GM18870 (cell line): Measurements from ENCODE around the gene BCL11B.
"Not testable (repeated sequence)": the region's sequence is repeated elsewhere in the genome, so short reads cannot be mapped to it uniquely, and the experiment has no call there.

ENCODE experiments used
- ATAC-seq: cut with Tn5 transposase; IDR thresholded peaks from one replicate; pipeline ENCODE4 v1.9.1; 2021; ENCODE audit warnings: moderate library complexity; ENCODE audit not compliant: unreplicated experiment

The BCL11B gene

GRCh38 chr14:99186336-99186735 is 85.7 kb downstream of the BCL11B start:
- not testable (repeated sequence) for ATAC-seq

GRCh38 chr14:99185436-99186068 is 86.4 kb downstream of the BCL11B start:
- no peak for ATAC-seq

- ATAC-seq, result no peak
These were observed 88.3 kb downstream of the BCL11B start for GRCh38 chr14:99183716-99184115.

GRCh38 chr14:99183311-99183710 is 88.7 kb downstream of the BCL11B start:
- no peak for ATAC-seq

GRCh38 chr14:99182548-99183250 is 89.3 kb downstream of the BCL11B start:
- no peak for ATAC-seq

GRCh38 chr14:99181804-99182520 is 90.0 kb downstream of the BCL11B start:
- ATAC-seq, result no peak

GRCh38 chr14:99181241-99181640 is 90.8 kb downstream of the BCL11B start:
- ATAC-seq, result no peak

- no peak for ATAC-seq
These were observed 92.1 kb downstream of the BCL11B start for GRCh38 chr14:99179946-99180345.

- ATAC-seq, result no peak
These were observed 92.5 kb downstream of the BCL11B start for GRCh38 chr14:99179506-99179905.

- no peak for ATAC-seq
These were observed 93.8 kb downstream of the BCL11B start for GRCh38 chr14:99177886-99178835.

- no peak for ATAC-seq
These were observed 94.8 kb downstream of the BCL11B start for GRCh38 chr14:99177046-99177655.

GRCh38 chr14:99176156-99176945 is 95.6 kb downstream of the BCL11B start:
- no peak for ATAC-seq

- ATAC-seq, result no peak
These were observed 96.5 kb downstream of the BCL11B start for GRCh38 chr14:99175331-99176155.

GRCh38 chr14:99174770-99175319 is 97.2 kb downstream of the BCL11B start:
- no peak for ATAC-seq

GRCh38 chr14:99174081-99174769 is 97.8 kb downstream of the BCL11B start:
- no peak for ATAC-seq

GRCh38 chr14:99173506-99173905 is 98.5 kb downstream of the BCL11B start:
- ATAC-seq, result no peak

- ATAC-seq, result no peak
These were observed 98.9 kb downstream of the BCL11B start for GRCh38 chr14:99173086-99173485.

- no peak for ATAC-seq
These were observed 100.6 kb downstream of the BCL11B start for GRCh38 chr14:99171396-99171795.
